ENCODE results near the gene LRRK2. TPM values are rescaled to one million over a fixed set of nuclear protein-coding genes. Genes with fewer than 3 reads are reported as not detected.

Gene LRRK2
- total RNA-seq, 2 experiments from 2014 or later = 0.23 to 0.80 TPM

DNA sequence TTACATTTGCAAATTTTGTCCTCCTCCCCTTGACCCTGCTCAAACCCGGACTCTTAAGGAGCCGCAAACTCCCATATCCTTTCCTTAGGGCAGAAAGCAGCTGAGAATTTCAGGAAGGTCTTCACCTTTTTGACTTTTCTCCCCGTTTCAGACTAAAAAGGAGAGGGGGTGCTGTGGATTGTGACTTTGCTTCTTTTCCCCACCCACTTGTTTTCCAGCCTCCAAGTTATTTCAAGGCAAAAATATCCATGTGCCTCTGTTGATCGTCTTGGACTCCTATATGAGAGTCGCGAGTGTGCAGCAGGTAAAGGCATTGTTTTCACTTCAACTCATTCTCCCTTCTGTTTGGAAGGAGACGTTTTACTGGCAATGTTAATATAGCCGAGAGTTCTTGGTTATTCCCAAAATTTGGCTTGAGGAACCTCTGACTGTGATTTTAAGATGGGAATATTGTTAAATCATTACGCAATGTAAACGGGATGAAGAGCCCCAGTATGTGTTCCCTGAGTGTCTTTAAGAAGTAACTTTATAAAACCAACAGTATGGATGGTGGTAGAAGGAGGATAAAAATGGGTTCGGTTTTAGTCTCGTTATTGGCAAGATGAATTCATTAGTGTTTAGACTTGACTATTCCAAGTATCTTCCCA, 663 bp downstream of the LRRK2 start:
- H3K27ac Mint-ChIP-seq = no peak overlapping the region
- ATAC-seq = no peak
- H3K4me1 Mint-ChIP-seq = peaks cover 17% of the 10 kb centered on the region
- peaks cover 29% of the 10 kb centered on the region for H3K27me3 Mint-ChIP-seq
- CTCF ChIA-PET = interaction anchor here (0.7 to 1.5 kb wide), 2 partner anchors 12 to 72 kb away, joined by 3 read pairs; no protein-coding TSS in a partner anchor
- peaks cover 2% of the 10 kb centered on the region for H3K36me3 Mint-ChIP-seq
- peak overlapping the region; percentile 50 for H3K4me3 Mint-ChIP-seq
- no peak for DNase-seq
- no peaks in the 10 kb centered on the region for H3K9me3 Mint-ChIP-seq (ENCODE audit: low read depth)

DNA sequence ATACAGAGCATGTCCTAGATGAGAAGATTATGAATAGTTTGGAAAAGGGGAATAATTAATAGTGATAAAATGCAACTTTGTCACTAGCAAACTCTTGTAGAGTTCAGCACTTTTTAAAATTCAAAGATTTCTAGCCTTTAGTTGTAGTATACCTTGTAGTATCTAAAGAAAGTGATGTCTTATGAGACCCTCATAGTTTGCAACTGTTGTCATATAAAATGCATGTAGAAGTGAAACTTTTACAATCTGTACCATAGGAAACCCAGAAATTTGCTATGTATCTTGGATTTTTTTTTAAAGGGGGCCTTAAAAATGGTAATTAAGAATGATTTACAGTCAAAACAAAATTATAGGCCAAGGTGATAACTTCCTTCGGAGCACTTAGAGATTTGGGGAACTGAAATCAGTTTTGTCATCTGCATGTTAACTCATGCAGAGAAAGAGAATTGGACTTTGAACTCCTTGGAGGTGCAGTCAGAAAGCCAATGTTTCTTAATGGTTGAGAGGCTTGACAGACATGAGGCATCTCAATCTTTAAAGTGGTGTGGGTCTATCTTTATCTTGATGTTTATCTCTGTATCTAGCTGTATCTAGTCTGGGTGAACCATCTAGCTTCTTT, 1.3 kb downstream of the LRRK2 start:
- DNase-seq (no peak), ATAC-seq (no peak)
- Mint-ChIP-seq H3K27me3 (peaks cover 29% of the 10 kb centered on the region), H3K4me3 (no peak overlapping the region), H3K27ac (no peak overlapping the region), H3K4me1 (peaks cover 17% of the 10 kb centered on the region), H3K36me3 (peaks cover 2% of the 10 kb centered on the region), H3K9me3 (ENCODE audit: low read depth) (no peaks in the 10 kb centered on the region)
- CTCF ChIA-PET = no interaction called here

GRCh38 chr12:40226705-40227104, 1.9 kb downstream of the LRRK2 start:
- peaks cover 17% of the 10 kb centered on the region for H3K4me1 Mint-ChIP-seq
- no peak for DNase-seq
- H3K4me3 Mint-ChIP-seq = no peak overlapping the region
- CTCF ChIA-PET = no interaction called here
- peaks cover 2% of the 10 kb centered on the region for H3K36me3 Mint-ChIP-seq
- peaks cover 29% of the 10 kb centered on the region for H3K27me3 Mint-ChIP-seq
- ATAC-seq = no peak
- no peaks in the 10 kb centered on the region for H3K9me3 Mint-ChIP-seq (ENCODE audit: low read depth)
- no peak overlapping the region for H3K27ac Mint-ChIP-seq

- H3K4me1 Mint-ChIP-seq = peaks cover 17% of the 10 kb centered on the region
Measured at GRCh38 chr12:40227447-40227846, 2.6 kb downstream of the LRRK2 start.

GRCh38 chr12:40228727-40229126, 3.9 kb downstream of the LRRK2 start:
- Mint-ChIP-seq H3K27ac (no peak overlapping the region), H3K4me3 (no peak overlapping the region), H3K4me1 (peaks cover 13% of the 10 kb centered on the region), H3K36me3 (peaks cover 2% of the 10 kb centered on the region), H3K9me3 (ENCODE audit: low read depth) (no peaks in the 10 kb centered on the region), H3K27me3 (peaks cover 18% of the 10 kb centered on the region)
- CTCF ChIA-PET = no interaction called here
- no peak for DNase-seq
- no peak for ATAC-seq

More at GRCh38 chr12:40227447-40227846, 2.6 kb downstream of the LRRK2 start:
- peaks cover 29% of the 10 kb centered on the region for H3K27me3 Mint-ChIP-seq
- CTCF ChIA-PET = no interaction called here
- ATAC-seq (no peak), DNase-seq (no peak)
- H3K4me3 Mint-ChIP-seq = no peak overlapping the region
- H3K36me3 Mint-ChIP-seq = peaks cover 2% of the 10 kb centered on the region
- no peaks in the 10 kb centered on the region for H3K9me3 Mint-ChIP-seq (ENCODE audit: low read depth)
- no peak overlapping the region for H3K27ac Mint-ChIP-seq

DNA sequence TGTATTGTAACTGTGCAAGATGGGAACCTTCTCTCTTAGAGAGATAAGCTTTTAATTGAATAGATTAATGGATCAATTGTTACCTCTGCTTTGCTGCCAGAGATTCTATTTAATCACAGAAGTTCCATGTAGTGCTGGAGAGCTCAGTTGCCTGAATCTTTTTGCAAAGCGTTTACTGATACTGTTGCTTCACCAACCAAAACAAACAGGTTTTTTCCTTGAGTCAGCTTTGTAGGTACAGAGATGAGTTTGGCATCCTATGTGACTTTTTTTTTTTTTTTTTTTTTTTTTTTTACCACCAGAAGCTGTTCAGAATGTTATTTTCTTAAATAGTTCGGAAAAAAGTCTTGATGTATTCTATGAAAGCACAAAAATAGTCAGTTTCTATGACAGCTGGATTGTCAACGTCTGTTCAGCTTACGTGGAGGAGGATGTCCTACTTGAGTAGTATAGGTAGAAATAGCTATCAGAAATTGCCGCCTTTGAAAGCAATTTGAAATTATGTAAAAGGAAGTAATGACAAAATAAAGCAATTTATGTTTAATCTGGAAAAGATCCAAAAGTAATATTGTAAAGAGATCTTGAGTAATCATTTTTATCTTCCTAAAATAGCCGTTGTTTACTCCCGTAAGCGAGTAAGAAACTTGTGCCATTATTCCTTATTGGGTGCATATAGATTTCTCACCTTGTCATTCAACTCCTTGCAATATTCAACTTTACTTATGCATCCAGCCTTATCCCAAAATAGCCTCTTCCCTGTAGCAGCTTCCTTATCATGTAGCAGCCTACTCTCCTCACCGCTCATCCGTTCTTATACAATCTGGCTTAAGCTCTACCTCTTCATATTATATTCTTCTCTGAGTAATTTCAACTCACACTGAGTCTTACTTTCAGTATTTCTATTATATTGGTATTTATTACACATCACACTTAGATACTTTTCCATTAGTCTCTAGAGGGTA, 5.2 kb downstream of the LRRK2 start:
- H3K36me3 Mint-ChIP-seq = peaks cover 2% of the 10 kb centered on the region
- CTCF ChIA-PET = interaction anchor here (0.6 kb wide), 1 partner anchor 36 kb away, joined by 4 read pairs; no protein-coding TSS in a partner anchor
- H3K27me3 Mint-ChIP-seq = peaks cover 12% of the 10 kb centered on the region
- no peak overlapping the region for H3K4me3 Mint-ChIP-seq
- no peaks in the 10 kb centered on the region for H3K9me3 Mint-ChIP-seq (ENCODE audit: low read depth)
- H3K4me1 Mint-ChIP-seq = peaks cover 7% of the 10 kb centered on the region
- no peak for DNase-seq
- ATAC-seq = no peak
- H3K27ac Mint-ChIP-seq = no peak overlapping the region

DNA sequence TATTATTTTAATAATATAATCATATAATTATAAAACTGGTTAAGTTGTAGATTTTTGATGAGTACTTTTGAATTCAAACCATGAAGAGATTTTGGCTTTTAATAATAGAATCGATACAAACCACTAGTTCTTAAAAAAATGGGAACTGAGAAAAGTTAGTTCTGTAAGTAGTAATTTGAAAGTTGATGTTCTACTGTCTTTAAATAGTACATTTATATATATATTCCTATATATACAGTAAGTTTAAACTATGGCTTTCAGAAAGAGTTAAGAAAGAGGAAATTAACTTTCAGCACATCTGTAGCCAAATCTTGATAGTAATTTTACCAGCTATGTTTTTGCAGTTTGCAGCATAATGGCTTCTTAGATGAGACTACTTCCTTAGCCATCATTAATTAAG, 7.8 kb downstream of the LRRK2 start:
- no peaks in the 10 kb centered on the region for H3K4me1 Mint-ChIP-seq
- no peak for DNase-seq
- H3K27me3 Mint-ChIP-seq = no peaks in the 10 kb centered on the region
- no peak for ATAC-seq
- CTCF ChIA-PET = no interaction called here
- H3K4me3 Mint-ChIP-seq = no peak overlapping the region
- no peak overlapping the region for H3K27ac Mint-ChIP-seq
- no peaks in the 10 kb centered on the region for H3K9me3 Mint-ChIP-seq (ENCODE audit: low read depth)
- no peaks in the 10 kb centered on the region for H3K36me3 Mint-ChIP-seq

DNA sequence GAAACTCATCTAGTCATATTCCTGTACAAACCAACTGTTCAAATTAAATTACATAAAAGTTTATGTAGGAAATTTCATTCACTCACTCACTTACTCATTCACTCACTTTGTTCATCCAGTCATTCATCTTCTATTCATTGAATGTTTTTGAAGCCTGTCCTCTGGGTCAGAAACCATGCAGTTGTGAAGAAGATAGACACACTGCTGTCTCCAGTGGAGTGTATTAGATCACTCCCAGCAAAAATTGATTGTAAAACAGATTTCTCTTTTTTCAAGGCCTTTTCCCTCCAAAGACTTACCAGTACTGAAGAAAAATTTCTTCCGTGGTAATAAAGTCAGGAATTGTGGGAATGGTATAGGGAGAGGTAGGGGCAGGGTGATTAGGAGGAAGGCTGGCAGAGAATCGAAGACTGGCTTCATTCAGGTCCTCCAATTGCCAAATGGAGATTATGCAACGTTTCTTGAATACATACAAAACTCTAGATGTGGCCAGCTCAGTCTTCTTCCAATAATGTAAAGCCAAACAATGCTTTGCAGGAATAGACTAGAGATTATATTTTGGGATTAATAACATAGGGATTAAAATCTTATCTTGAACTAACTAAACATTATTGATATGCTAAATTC, 9.1 kb downstream of the LRRK2 start:
- no peaks in the 10 kb centered on the region for H3K36me3 Mint-ChIP-seq
- no peaks in the 10 kb centered on the region for H3K9me3 Mint-ChIP-seq (ENCODE audit: low read depth)
- H3K4me1 Mint-ChIP-seq = no peaks in the 10 kb centered on the region
- H3K27me3 Mint-ChIP-seq = no peaks in the 10 kb centered on the region
- DNase-seq (no peak), ATAC-seq (no peak)
- CTCF ChIA-PET = no interaction called here
- no peak overlapping the region for H3K4me3 Mint-ChIP-seq
- H3K27ac Mint-ChIP-seq = no peak overlapping the region

DNA sequence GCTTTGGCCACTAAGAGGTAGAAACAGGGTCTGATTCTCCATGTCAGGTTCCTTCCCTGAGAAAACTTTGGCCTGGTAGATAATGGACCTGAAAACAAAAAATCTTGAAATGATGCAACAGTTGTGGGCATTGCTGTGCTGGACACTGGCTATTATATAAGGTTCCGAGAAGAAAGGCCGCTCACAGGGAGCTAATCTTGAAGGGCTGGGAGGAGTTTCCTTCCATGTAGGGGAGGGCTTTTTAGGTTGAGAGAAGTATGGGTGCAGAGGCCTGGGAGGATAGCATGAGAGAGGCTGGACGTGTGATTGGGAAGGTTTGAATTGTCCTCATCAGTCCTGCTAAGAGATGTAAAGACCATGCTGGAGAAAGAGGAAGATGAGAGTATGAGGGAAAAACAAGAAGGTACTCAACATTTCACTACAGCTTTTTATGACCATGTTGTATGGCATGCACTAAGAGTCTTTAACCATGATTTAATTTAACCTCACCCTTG, 11.6 kb downstream of the LRRK2 start:
- DNase-seq (no peak), ATAC-seq (no peak)
- Mint-ChIP-seq H3K27me3 (no peaks in the 10 kb centered on the region), H3K36me3 (no peaks in the 10 kb centered on the region), H3K27ac (no peak overlapping the region), H3K9me3 (ENCODE audit: low read depth) (no peaks in the 10 kb centered on the region), H3K4me3 (no peak overlapping the region), H3K4me1 (no peaks in the 10 kb centered on the region)
- CTCF ChIA-PET = no interaction called here

- no peak overlapping the region for H3K27ac Mint-ChIP-seq
- no peak for ATAC-seq
- no peaks in the 10 kb centered on the region for H3K4me1 Mint-ChIP-seq
- no peaks in the 10 kb centered on the region for H3K9me3 Mint-ChIP-seq (ENCODE audit: low read depth)
- H3K4me3 Mint-ChIP-seq = no peak overlapping the region
- no peaks in the 10 kb centered on the region for H3K27me3 Mint-ChIP-seq
- no peaks in the 10 kb centered on the region for H3K36me3 Mint-ChIP-seq
- DNase-seq = no peak
- CTCF ChIA-PET = interaction anchor here (1.3 kb wide), 1 partner anchor 69 kb away, joined by 4 read pairs; no protein-coding TSS in a partner anchor
Measured at GRCh38 chr12:40238266-40238902, 13.6 kb downstream of the LRRK2 start.

GRCh38 chr12:40238979-40239378, 14.2 kb downstream of the LRRK2 start:
- CTCF ChIA-PET = interaction anchor here (1.3 kb wide), 1 partner anchor 69 kb away, joined by 4 read pairs; no protein-coding TSS in a partner anchor
- Mint-ChIP-seq H3K36me3 (no peaks in the 10 kb centered on the region), H3K27me3 (no peaks in the 10 kb centered on the region), H3K9me3 (ENCODE audit: low read depth) (no peaks in the 10 kb centered on the region), H3K4me3 (no peak overlapping the region), H3K4me1 (no peaks in the 10 kb centered on the region), H3K27ac (no peak overlapping the region)
- no peak for DNase-seq
- no peak for ATAC-seq

GRCh38 chr12:40240779-40241178, 16.0 kb downstream of the LRRK2 start:
- Mint-ChIP-seq H3K27me3 (no peaks in the 10 kb centered on the region), H3K27ac (no peak overlapping the region), H3K9me3 (ENCODE audit: low read depth) (no peaks in the 10 kb centered on the region), H3K4me1 (no peaks in the 10 kb centered on the region), H3K36me3 (no peaks in the 10 kb centered on the region), H3K4me3 (no peak overlapping the region)
- CTCF ChIA-PET = no interaction called here
- ATAC-seq = no peak
- no peak for DNase-seq

- Mint-ChIP-seq H3K27me3 (no peaks in the 10 kb centered on the region), H3K36me3 (no peaks in the 10 kb centered on the region), H3K27ac (no peak overlapping the region), H3K9me3 (ENCODE audit: low read depth) (no peaks in the 10 kb centered on the region), H3K4me3 (no peak overlapping the region), H3K4me1 (no peaks in the 10 kb centered on the region)
- ATAC-seq (no peak), DNase-seq (no peak)
- CTCF ChIA-PET = no interaction called here
Measured at GRCh38 chr12:40241741-40242140, 16.9 kb downstream of the LRRK2 start.

Measured in activated CD8-positive, alpha-beta memory T cell treated with anti-CD3 and anti-CD28 coated beads, Interleukin-2, amount 10 ng/mL, durations not matched to agents 7 days and 5 days (primary cell).